H1 (cell line): ENCODE results near the gene HRH1. TPM values are rescaled to one million over a fixed set of nuclear protein-coding genes. Genes with fewer than 3 reads are reported as not detected.

ENCODE experiments used
- EGR1 ChIP-seq: IDR thresholded peaks from 2 replicates; pipeline ENCODE4 v1.6.1; 2011; ENCODE audit warnings: low read depth, low read length, borderline replicate concordance
- TEAD4 ChIP-seq: IDR thresholded peaks from 2 replicates; pipeline ENCODE4 v1.6.1; 2012; ENCODE audit warnings: low read depth, low read length, inconsistent platforms, mixed read lengths
- polyA plus RNA-seq, 7 experiments: library from polyadenylated mRNA; depleted of rRNA in 3 of 7; stranded (reverse) in 5 of 7; unstranded in 2 of 7; fragments of >200 nt in 5 of 7; fragments of 200-250 nt in 2 of 7; gene quantifications; 1 replicate in 5 of 7; 2 replicates in 1 of 7; 4 replicates in 1 of 7; pipeline versions ENCODE4 v1.2.1 to v1.2.3, GENCODE V29; 2011 to 2013; ENCODE audit warnings: missing spikeins in 2 of 7, mixed read lengths in 2 of 7
- total RNA-seq: library from RNA; stranded (reverse); fragmentation: NEBNext Ultra II Directional; extraction: Animal tissue kit (Norgen Biotek cat#: 25700); gene quantifications from 2 replicates; pipeline ENCODE4 v1.2.1, GENCODE V29; 2021
- TF ChIP-seq, protein P1 (sequence below): IDR thresholded peaks from 2 replicates; pipeline ENCODE4 v1.6.1; 2011; ENCODE audit warnings: low read length, improper control_type of control experiment

HRH1 gene
- total and polyA plus RNA-seq, 2 of the 8 experiments (the other 6 are each of a cell fraction or from before 2014, with no cell fraction given): 0.11 TPM; not detected in 1

DNA sequence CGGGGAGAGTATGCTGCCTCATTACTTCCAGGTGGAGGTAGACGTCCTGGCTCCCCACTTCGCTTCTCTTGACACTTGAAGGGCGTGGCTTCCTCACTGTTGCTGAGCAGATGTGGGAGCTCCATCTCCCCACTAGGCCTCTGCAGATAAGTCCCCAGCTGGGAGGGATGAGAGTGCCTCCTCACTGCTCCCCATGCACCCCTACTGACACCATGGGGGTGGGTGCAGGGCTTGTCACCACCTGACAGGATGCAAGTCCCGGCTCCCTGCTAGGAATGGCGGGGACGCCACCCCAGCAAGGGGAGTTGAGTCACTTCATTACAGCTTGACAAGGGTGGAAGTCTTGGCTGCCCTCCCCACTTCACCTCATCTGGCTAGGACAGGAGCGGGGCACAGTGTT is 81.1 kb downstream of the HRH1 start (continued):
- TF ChIP-seq, protein P1, sequence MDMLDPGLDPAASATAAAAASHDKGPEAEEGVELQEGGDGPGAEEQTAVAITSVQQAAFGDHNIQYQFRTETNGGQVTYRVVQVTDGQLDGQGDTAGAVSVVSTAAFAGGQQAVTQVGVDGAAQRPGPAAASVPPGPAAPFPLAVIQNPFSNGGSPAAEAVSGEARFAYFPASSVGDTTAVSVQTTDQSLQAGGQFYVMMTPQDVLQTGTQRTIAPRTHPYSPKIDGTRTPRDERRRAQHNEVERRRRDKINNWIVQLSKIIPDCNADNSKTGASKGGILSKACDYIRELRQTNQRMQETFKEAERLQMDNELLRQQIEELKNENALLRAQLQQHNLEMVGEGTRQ: no peak
- no peak for TF ChIP-seq TEAD4
- TF ChIP-seq EGR1: no peak
